ENCODE measurements around the gene DDX54. TPM values are rescaled to one million over a fixed set of nuclear protein-coding genes. Genes with fewer than 3 reads are reported as not detected.

DDX54 gene
- total and polyA plus RNA-seq, 12 donors: 27.9 to 109 (median 70.0) TPM

DNA sequence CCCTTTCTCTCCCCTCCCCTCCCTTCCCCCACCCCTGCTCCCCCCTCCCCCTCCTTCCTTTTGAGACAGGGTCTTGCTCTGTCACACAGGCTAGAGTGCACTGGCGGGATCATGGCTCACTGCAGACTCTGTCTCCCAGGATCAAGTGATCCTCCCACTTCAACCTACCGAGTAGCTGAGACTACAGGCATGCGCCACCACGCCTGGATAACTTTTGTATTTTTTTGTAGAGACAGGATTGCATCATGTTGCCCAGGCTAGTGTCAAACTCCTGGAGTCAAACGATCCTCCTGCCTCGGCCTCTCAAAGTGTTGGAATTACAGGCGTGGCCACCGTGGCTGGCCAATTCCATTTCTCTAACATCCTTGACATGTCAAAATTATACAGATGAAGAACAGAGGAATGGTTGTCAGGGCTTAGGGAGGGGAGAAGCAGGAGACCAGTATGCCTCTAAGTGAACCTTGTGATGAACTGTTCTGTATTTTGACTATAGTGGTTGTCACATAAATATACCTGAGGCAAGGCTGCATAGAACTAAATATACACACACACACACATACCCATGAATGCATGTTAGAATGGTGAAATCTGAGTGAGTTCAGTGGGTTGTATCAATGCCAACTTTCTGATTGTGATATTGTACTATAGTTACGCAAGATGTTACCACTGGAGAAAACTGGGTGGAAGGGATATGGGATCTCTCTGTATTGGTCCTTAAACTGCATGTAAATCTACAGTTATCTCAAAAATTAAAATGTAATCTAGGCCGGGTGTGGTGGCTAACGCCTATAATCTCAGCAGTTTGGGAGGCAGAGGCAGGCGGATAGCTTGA lies 39.3 kb downstream of the DDX54 start:
- H3K4me3 ChIP-seq: no peak overlapping the region
- no peaks in the 10 kb centered on the region for H3K36me3 ChIP-seq (replicated peaks in 1 of 2)
- DNase-seq: no peak
- H3K27ac ChIP-seq: no peak overlapping the region
- no peaks in the 10 kb centered on the region for H3K9me3 ChIP-seq (replicated peaks in 1 of 3)
- no peaks in the 10 kb centered on the region for H3K27me3 ChIP-seq
- TF ChIP-seq, protein P1, sequence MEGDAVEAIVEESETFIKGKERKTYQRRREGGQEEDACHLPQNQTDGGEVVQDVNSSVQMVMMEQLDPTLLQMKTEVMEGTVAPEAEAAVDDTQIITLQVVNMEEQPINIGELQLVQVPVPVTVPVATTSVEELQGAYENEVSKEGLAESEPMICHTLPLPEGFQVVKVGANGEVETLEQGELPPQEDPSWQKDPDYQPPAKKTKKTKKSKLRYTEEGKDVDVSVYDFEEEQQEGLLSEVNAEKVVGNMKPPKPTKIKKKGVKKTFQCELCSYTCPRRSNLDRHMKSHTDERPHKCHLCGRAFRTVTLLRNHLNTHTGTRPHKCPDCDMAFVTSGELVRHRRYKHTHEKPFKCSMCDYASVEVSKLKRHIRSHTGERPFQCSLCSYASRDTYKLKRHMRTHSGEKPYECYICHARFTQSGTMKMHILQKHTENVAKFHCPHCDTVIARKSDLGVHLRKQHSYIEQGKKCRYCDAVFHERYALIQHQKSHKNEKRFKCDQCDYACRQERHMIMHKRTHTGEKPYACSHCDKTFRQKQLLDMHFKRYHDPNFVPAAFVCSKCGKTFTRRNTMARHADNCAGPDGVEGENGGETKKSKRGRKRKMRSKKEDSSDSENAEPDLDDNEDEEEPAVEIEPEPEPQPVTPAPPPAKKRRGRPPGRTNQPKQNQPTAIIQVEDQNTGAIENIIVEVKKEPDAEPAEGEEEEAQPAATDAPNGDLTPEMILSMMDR (IDR thresholded peaks at IDR 0.05): no peak
- TF ChIP-seq POLR2A (IDR thresholded peaks at IDR 0.05): no peak
- WGBS, 4 donors: 71 to 77% (median 73%) methylated on average over 10 to 12 of the region's 12 CpGs
- peaks cover 14 to 22% of the 10 kb centered on the region in 2 donors for H3K4me1 ChIP-seq (replicated peaks in 1 of 2)
- intact Hi-C loops (cut with DNase I): no loop called here

DNA sequence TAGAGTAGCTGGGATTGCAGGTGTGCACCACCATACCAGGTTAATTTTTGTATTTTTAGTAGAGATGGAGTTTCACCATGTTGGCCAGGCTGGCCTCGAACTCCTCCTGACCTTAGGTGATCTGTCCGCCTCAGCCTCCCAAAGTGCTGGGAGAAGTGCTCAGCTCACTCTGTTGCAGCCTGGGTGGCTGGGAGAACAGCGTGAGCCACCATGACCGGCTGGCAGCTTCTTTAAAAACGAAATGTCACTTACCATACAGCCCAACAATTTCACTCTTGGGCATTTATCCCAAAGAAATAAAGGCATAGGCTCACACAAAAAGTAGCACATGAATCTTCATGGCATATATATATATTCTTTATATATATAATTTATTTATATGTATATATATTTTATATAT lies 40.5 kb downstream of the DDX54 start:
- WGBS, 4 donors: 71 to 88% (median 73%) methylated on average over 5 of the region's 5 CpGs
- Histone ChIP-seq H3K4me1 (replicated peaks in 1 of 2) (peaks cover 14 to 22% of the 10 kb centered on the region in 2 donors), H3K4me3 (no peak overlapping the region), H3K36me3 (replicated peaks in 1 of 2) (no peaks in the 10 kb centered on the region), H3K27me3 (no peaks in the 10 kb centered on the region), H3K27ac (no peak overlapping the region), H3K9me3 (replicated peaks in 1 of 3) (no peaks in the 10 kb centered on the region)
- intact Hi-C loops (cut with DNase I): no loop called here
- DNase-seq: no peak
- TF ChIP-seq, protein P1 (IDR thresholded peaks at IDR 0.05): no peak
- TF ChIP-seq POLR2A (IDR thresholded peaks at IDR 0.05): no peak

DNA sequence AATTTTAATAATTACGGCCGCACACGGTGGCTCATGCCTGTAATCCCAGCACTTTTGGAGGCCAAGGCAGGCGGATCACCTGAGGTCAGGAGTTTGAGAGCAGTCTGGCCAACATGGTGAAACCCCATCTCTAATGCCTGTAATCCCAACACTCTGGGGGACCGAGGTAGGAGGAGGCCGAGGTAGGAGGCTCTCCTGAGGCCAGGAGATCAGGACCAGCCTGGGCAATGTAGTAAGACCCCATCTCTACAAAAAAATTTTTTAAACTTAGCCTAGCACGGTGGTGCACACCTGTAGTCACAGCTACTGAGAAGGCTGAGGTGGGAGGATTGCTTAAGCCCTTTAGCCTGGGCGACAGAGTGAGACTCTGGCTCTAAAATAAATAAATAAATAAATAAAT lies 41.3 kb downstream of the DDX54 start:
- no peak overlapping the region for H3K4me3 ChIP-seq
- 89 to 91% (median 90%) methylated on average over 6 to 8 of the region's 8 CpGs for WGBS, 4 donors
- TF ChIP-seq, protein P1 (IDR thresholded peaks at IDR 0.05): no peak
- no peak for TF ChIP-seq POLR2A (IDR thresholded peaks at IDR 0.05)
- no peak overlapping the region for H3K27ac ChIP-seq
- H3K9me3 ChIP-seq (replicated peaks in 1 of 3): no peaks in the 10 kb centered on the region
- DNase-seq: no peak
- H3K4me1 ChIP-seq (replicated peaks in 1 of 2): peaks cover 14 to 22% of the 10 kb centered on the region in 2 donors
- intact Hi-C loops (cut with DNase I): no loop called here
- H3K36me3 ChIP-seq (replicated peaks in 1 of 2): no peaks in the 10 kb centered on the region
- H3K27me3 ChIP-seq: no peaks in the 10 kb centered on the region

DNA sequence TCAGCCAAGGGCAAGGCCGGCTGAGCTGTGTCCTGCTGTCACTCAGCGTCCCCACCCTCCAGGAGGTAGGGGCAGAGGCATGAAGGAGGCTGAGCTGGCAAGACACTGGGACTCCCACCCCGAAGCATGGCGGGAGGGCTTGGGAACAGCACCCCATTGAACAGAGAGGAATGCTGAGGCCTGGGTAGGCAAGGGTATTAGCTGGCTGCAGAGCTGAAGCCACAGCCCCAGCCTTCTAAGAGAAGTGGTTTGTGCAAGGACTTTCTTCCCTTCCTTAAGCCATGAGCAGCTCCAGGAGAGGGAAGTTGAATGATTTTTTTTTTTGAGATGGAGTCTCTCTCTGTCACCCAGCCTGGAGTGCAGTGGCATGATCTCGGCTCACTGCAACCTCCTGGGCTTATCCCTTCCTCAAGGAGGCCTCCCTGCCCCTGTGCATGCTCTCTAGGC lies 42.4 kb downstream of the DDX54 start:
- DNase-seq: no peak
- Histone ChIP-seq H3K27ac (peak overlapping the region in 4 of 5 donors; percentile 73 to 94 (median 88)), H3K36me3 (replicated peaks in 1 of 2) (no peaks in the 10 kb centered on the region), H3K4me3 (no peak overlapping the region), H3K4me1 (replicated peaks in 1 of 2) (peaks cover 14 to 22% of the 10 kb centered on the region in 2 donors), H3K27me3 (no peaks in the 10 kb centered on the region), H3K9me3 (replicated peaks in 1 of 3) (no peaks in the 10 kb centered on the region)
- 39 to 50% (median 47%) methylated on average over 5 of the region's 5 CpGs for WGBS, 4 donors
- intact Hi-C loops (cut with DNase I): no loop called here
- TF ChIP-seq, protein P1 (IDR thresholded peaks at IDR 0.05): no peak
- TF ChIP-seq POLR2A (IDR thresholded peaks at IDR 0.05): no peak

Measured in adrenal gland (tissue), 12 donors.